Endothelial cell of umbilical vein (primary cell): Measurements from ENCODE around the gene TRIM16.

Experiments
- EZH2 ChIP-seq: IDR thresholded peaks from 2 replicates; pipeline ENCODE4 v1.6.1; 2012; ENCODE audit warnings: borderline replicate concordance, low read depth, mild to moderate bottlenecking, moderate library complexity, low read length, inconsistent platforms; ENCODE audit not compliant: severe bottlenecking
- JUN ChIP-seq: IDR thresholded peaks from 2 replicates; pipeline ENCODE4 v1.6.1; 2011; ENCODE audit warnings: borderline replicate concordance, low read depth; ENCODE audit not compliant: insufficient read length, insufficient read depth
- MAX ChIP-seq: IDR thresholded peaks from 2 replicates; pipeline ENCODE4 v1.6.1; 2011; ENCODE audit not compliant: insufficient read depth, insufficient read length
- TF ChIP-seq, protein P1 (sequence below), 2 donors: IDR thresholded peaks; 1 replicate in 1 of 2; 2 replicates in 1 of 2; pipeline ENCODE4 v1.5.1; 2011; ENCODE audit warnings: low read length in 2 of 2, mild to moderate bottlenecking in 2 of 2, moderate library complexity in 2 of 2, control low read depth in 1 of 2, inconsistent platforms in 1 of 2, low read depth in 1 of 2; ENCODE audit not compliant: insufficient read depth in 1 of 2; ENCODE audit errors: extremely low read depth in 1 of 2

DNA sequence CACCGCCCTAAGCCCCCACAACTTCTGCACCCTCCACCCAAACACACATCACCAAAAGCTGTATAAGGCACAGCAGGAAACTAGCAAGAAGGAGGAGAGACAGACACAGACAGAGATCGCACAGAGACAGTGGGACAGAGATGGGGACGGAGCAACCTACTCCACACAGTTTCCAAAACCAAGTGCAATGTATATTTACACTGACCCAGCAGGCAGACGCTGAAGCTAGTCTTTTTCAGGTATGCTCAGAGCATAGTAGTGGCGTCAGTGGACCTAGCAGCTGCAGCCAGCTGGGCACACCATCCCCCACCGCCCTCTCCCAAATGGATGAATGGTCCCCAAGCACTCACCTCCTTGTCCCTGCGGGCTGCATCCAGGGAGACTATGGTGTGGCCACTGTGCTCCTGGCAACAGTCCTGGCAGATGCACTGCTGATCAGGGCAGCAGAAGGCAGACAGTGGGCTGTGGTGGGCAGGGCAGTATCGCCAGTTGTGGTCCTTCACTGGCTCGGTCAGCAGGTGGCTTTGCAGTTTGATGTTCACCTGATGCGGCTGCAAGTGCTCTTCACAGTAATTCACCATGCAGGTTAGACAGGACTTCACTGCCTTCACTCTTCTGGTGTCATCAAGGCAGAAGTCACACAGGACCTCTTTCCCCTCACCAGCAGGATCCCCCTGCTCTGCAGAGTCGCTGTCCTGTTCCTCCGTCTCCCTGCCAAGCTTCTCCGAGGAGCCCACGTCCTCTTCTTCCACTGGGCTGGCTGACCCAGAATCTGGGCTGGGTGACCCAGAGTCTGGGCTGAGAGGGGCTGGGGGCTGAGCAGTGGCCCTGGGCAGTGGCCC lies 33.1 kb downstream of the TRIM16 start:
- TF ChIP-seq, protein P1, sequence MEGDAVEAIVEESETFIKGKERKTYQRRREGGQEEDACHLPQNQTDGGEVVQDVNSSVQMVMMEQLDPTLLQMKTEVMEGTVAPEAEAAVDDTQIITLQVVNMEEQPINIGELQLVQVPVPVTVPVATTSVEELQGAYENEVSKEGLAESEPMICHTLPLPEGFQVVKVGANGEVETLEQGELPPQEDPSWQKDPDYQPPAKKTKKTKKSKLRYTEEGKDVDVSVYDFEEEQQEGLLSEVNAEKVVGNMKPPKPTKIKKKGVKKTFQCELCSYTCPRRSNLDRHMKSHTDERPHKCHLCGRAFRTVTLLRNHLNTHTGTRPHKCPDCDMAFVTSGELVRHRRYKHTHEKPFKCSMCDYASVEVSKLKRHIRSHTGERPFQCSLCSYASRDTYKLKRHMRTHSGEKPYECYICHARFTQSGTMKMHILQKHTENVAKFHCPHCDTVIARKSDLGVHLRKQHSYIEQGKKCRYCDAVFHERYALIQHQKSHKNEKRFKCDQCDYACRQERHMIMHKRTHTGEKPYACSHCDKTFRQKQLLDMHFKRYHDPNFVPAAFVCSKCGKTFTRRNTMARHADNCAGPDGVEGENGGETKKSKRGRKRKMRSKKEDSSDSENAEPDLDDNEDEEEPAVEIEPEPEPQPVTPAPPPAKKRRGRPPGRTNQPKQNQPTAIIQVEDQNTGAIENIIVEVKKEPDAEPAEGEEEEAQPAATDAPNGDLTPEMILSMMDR (IDR thresholded peaks at IDR 0.05; ENCODE audit: extremely low read depth in 1 of 2, insufficient read depth in 1 of 2, low read depth in 1 of 2, low read length in 2 of 2), result no peak
- no peak for TF ChIP-seq JUN
- TF ChIP-seq MAX, result no peak
- TF ChIP-seq EZH2, result no peak
